HepG2 (cell line): ENCODE results near the gene SMIM20. TPM values are rescaled to one million over a fixed set of nuclear protein-coding genes. Genes with fewer than 3 reads are reported as not detected.

Source experiments
- ATAC-seq: fragments of 200-7000 bp; cut with Tn5 transposase; 3 replicates; pipeline ENCODE4 v1.9.1; 2020; ENCODE audit warnings: mild to moderate bottlenecking, moderate library complexity
- BruUV-seq: library from RNA; stranded (reverse); fragments of 400-500 nt; replicated peaks from 2 replicates; lab custom pipeline; 2021; lab: Mats Ljungman, UMichigan
- CTCF ChIA-PET: fragments of 300-600 bp; formaldehyde crosslinking; extraction: SDS; loops from one replicate; lab custom pipeline; 2021; ENCODE audit warnings: low total read pairs, inconsistent platforms, low intra/inter-chr PET ratio; lab: Yijun Ruan, JAX
- POLR2A ChIA-PET: fragments of 350-600 bp; sonication (Branson Sonifier 250); formaldehyde crosslinking; loops from one replicate; lab custom pipeline; 2020; ENCODE audit warnings: antibody characterized with exemption, inconsistent platforms; lab: Yijun Ruan, JAX
- DNase-seq: peaks from one replicate; pipeline ENCODE4 v3.0.0-alpha.2; 2015; ENCODE audit warnings: low spot score
- FAIRE-seq: peaks from 3 replicates; lab custom pipeline; 2011; peaks lifted over from hg19 to GRCh38; lab: Jason Lieb, UNC
- H2AFZ ChIP-seq: one replicate; pipeline ENCODE4 v1.6.1; 2011; ENCODE audit warnings: low read length, inconsistent platforms
- H3K27ac ChIP-seq: fragments of 300-600 bp; 3 replicates; pipeline ENCODE4 v1.8.0; 2011; ENCODE audit warnings: mixed run types, mild to moderate bottlenecking, mixed read lengths, low read length, inconsistent platforms; ENCODE audit not compliant: insufficient read depth; ENCODE audit errors: extremely low read length
- H3K27me3 ChIP-seq, 2 experiments: fragments of 200-600 bp in 1 of 2; 2 replicates in 1 of 2; 3 replicates in 1 of 2; pipeline versions ENCODE4 v1.6.0 to v1.8.0; 2011; ENCODE audit warnings: low read length in 2 of 2, mild to moderate bottlenecking in 2 of 2, moderate library complexity in 2 of 2, inconsistent platforms in 1 of 2; ENCODE audit not compliant: insufficient read depth in 2 of 2, control insufficient read depth in 1 of 2
- H3K36me3 ChIP-seq, 2 experiments: fragments of 200-600 bp in 1 of 2; replicated peaks in 1 of 2; 2 replicates in 1 of 2; 3 replicates in 1 of 2; pipeline versions ENCODE4 v1.5.1 to v1.8.0; 2011; ENCODE audit warnings: low read length in 2 of 2, inconsistent platforms in 1 of 2; ENCODE audit not compliant: insufficient read depth in 2 of 2, control insufficient read depth in 1 of 2
- H3K4me1 ChIP-seq: 2 replicates; pipeline ENCODE4 v1.5.1; 2012; ENCODE audit warnings: low read length, inconsistent platforms; ENCODE audit not compliant: insufficient read depth
- H3K4me2 ChIP-seq: 2 replicates; pipeline ENCODE4 v1.6.0; 2011; ENCODE audit warnings: low read depth, low read length, inconsistent platforms
- H3K4me3 ChIP-seq, 3 experiments: fragments of 200-600 bp in 1 of 3; sonication (generic), shearing (Covaris generic) in 1 of 3; replicated peaks in 1 of 3; 2 replicates each; pipeline ENCODE4 v1.5.1; 2011 to 2016; ENCODE audit warnings: low read length in 3 of 3, inconsistent platforms in 2 of 3, low read depth in 2 of 3, mild to moderate bottlenecking in 2 of 3, control low read depth in 1 of 3, mixed read lengths in 1 of 3; ENCODE audit not compliant: insufficient read depth in 1 of 3
- H3K79me2 ChIP-seq: one replicate; pipeline ENCODE4 v1.6.1; 2011; ENCODE audit warnings: low read length, inconsistent platforms; ENCODE audit not compliant: insufficient read depth
- H3K9ac ChIP-seq: 2 replicates; pipeline ENCODE4 v1.6.0; 2011; ENCODE audit warnings: mild to moderate bottlenecking, low read depth, low read length, inconsistent platforms; ENCODE audit not compliant: insufficient read depth
- H3K9me3 ChIP-seq: 2 replicates; pipeline ENCODE4 v1.5.1; 2012; ENCODE audit warnings: mild to moderate bottlenecking, low read length
- H4K20me1 ChIP-seq: 2 replicates; pipeline ENCODE4 v1.6.0; 2011; ENCODE audit warnings: inconsistent platforms, mild to moderate bottlenecking, low read length, moderate library complexity; ENCODE audit not compliant: insufficient read depth
- FOXO1 ChIP-seq: sonication (generic); formaldehyde crosslinking; IDR thresholded peaks from 2 replicates; pipeline ENCODE4 v1.4.0; 2020; ENCODE audit warnings: missing genetic modification reagents
- SRF ChIP-seq: IDR thresholded peaks from 2 replicates; pipeline ENCODE4 v1.6.1; 2011; ENCODE audit warnings: mild to moderate bottlenecking, low read depth, low read length, moderate library complexity
- WGBS: methylation state at CpG from one replicate; pipeline ENCODE4 v1.1.6; 2017; ENCODE audit warnings: low lambda C conversion rate; 5-methylcytosine and 5-hydroxymethylcytosine counted together
- in situ Hi-C: cut with HindIII; loops from 2 replicates; pipeline ENCODE4 v1.10.0; 2017; ENCODE audit warnings: low pct_unique_long_range_greater_than_20kb; ENCODE audit not compliant: extremely low pct_ligation_motif_present
- intact Hi-C: fragments of 100-400 bp; cut with micrococcal nuclease; formaldehyde crosslinking; loops from one replicate; pipeline ENCODE4 v1.10.0; 2022; ENCODE audit not compliant: unreplicated experiment
- polyA plus RNA-seq, 8 experiments: library from polyadenylated mRNA; depleted of rRNA in 3 of 8; stranded (reverse) in 7 of 8; unstranded in 1 of 8; fragments of >200 nt; fragmentation: Illumina TruSeq in 4 of 8; extraction: Trizol in 4 of 8; gene quantifications; 2 replicates each; pipeline versions ENCODE4 v1.2.1 to v1.2.3, GENCODE V29; 2011 to 2016; ENCODE audit warnings: low read depth in 4 of 8, missing spikeins in 1 of 8, mixed read lengths in 1 of 8; ENCODE audit not compliant: insufficient read depth in 1 of 8
- total RNA-seq, 5 experiments: library from RNA; depleted of rRNA; stranded (reverse); fragments of >200 nt; fragmentation: Illumina TruSeq; extraction: Trizol; gene quantifications; 2 replicates each; pipeline ENCODE4 v1.2.3, GENCODE V29; 2016; ENCODE audit warnings: low read depth in 1 of 5
- TF ChIP-seq, protein P1 (sequence below): sonication (generic); formaldehyde crosslinking; IDR thresholded peaks from 2 replicates; pipeline ENCODE4 v1.5.0; 2020; ENCODE audit warnings: mild to moderate bottlenecking, missing genetic modification reagents

Gene SMIM20
- total and polyA plus RNA-seq, 2 of the 13 experiments (the other 11 are each of a cell fraction or from before 2014, with no cell fraction given): 26.3 to 30.2 TPM

DNA sequence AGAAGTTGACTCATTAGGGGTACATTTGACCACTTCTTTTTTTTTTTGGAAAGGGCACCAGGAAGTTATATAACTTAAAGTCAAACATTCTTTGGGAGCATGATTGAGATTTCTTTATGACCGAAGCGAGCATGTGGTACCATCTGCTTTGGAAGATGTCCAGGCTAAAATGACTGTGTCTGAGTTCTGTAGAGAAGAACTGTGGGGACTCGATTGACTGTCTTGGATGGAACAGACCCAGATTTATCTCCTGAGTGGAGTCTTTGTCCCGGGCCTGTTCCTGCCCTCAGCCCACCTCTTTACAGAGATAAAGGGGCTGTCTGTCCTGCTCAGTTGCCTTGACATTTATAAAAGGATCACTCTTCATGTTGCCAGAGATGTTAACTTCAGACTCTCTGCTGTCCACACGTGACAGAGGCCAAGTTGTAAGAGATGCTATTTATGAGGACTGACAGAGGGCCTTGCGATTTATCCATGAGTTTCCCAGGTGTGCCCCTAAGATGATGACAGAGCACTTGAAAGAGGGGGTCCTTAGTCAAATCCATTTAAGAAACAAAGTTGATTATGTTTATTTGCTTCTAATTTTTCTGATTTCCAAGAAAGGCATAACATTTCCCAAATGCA is 16.8 kb downstream of the SMIM20 start:
- intact Hi-C loops: no loop called here
- 0 out of 5 replicates have a peak, but pooled peaks cover 0 to 8% of the 10 kb centered on the region in 2 experiments for H3K36me3 ChIP-seq
- DNase-seq (no peak), ATAC-seq (no peak), FAIRE-seq (no peak)
- no peaks in the 10 kb centered on the region for H4K20me1 ChIP-seq
- no peak overlapping the region for H3K9ac ChIP-seq
- no peak for TF ChIP-seq FOXO1
- TF ChIP-seq, protein P1, sequence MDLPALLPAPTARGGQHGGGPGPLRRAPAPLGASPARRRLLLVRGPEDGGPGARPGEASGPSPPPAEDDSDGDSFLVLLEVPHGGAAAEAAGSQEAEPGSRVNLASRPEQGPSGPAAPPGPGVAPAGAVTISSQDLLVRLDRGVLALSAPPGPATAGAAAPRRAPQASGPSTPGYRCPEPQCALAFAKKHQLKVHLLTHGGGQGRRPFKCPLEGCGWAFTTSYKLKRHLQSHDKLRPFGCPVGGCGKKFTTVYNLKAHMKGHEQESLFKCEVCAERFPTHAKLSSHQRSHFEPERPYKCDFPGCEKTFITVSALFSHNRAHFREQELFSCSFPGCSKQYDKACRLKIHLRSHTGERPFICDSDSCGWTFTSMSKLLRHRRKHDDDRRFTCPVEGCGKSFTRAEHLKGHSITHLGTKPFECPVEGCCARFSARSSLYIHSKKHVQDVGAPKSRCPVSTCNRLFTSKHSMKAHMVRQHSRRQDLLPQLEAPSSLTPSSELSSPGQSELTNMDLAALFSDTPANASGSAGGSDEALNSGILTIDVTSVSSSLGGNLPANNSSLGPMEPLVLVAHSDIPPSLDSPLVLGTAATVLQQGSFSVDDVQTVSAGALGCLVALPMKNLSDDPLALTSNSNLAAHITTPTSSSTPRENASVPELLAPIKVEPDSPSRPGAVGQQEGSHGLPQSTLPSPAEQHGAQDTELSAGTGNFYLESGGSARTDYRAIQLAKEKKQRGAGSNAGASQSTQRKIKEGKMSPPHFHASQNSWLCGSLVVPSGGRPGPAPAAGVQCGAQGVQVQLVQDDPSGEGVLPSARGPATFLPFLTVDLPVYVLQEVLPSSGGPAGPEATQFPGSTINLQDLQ (CRISPR knock-in tag): no peak
- H2AFZ ChIP-seq: no peak overlapping the region
- H3K27ac ChIP-seq: no peak overlapping the region
- in situ Hi-C loops: no loop called here
- no peaks in the 10 kb centered on the region for H3K4me1 ChIP-seq
- H3K9me3 ChIP-seq: no peaks in the 10 kb centered on the region
- WGBS: 98% methylated on average over 4 of the region's 6 CpGs
- ChIA-PET POLR2A (no interaction called here), CTCF (no interaction called here)
- H3K79me2 ChIP-seq: no peaks in the 10 kb centered on the region
- no peak overlapping the region for H3K4me3 ChIP-seq
- no peak overlapping the region for H3K4me2 ChIP-seq
- BruUV-seq: no TSS peak
- H3K27me3 ChIP-seq: no peaks in the 10 kb centered on the region

DNA sequence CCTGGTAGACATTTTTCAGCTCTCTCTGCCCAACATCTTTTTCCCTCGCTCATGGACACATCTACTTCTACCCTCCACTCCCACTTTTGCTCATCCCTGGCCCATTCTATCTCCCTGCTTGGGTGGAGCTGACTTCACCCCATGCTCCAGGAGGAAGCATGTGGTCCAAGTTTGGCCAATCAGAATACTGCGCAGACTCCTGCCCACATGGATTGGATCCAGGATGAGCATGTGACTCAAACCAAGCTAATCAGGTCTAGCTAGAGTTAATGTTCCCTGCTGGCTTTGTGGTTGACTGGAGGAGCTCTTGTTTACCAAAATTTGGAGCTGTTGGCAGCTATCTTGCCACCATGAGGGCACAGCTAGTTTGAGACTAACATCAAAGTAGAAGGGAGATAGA is 22.7 kb downstream of the SMIM20 start:
- DNase-seq (no peak), ATAC-seq (no peak), FAIRE-seq (no peak)
- Histone ChIP-seq H3K36me3 (no peaks in the 10 kb centered on the region), H3K27ac (no peak overlapping the region), H3K4me2 (no peak overlapping the region), H3K9ac (no peak overlapping the region), H3K9me3 (no peaks in the 10 kb centered on the region), H4K20me1 (no peaks in the 10 kb centered on the region), H3K79me2 (no peaks in the 10 kb centered on the region), H3K4me3 (no peak overlapping the region), H3K4me1 (no peaks in the 10 kb centered on the region), H3K27me3 (no peaks in the 10 kb centered on the region), H2AFZ (no peak overlapping the region)
- no TSS peak for BruUV-seq
- in situ Hi-C loops: no loop called here
- ChIA-PET CTCF (no interaction called here), POLR2A (no interaction called here)
- no peak for TF ChIP-seq SRF
- WGBS: 84% methylated on average over 2 of the region's 2 CpGs
- intact Hi-C loops: no loop called here
